ENCODE measurements around the gene PYROXD2. TPM values are rescaled to one million over a fixed set of nuclear protein-coding genes. Genes with fewer than 3 reads are reported as not detected.

The PYROXD2 gene
- total and polyA plus RNA-seq, 2 experiments from 2014 or later = 1.3 to 2.6 TPM

GRCh38 chr10:98433881-98434732, 19.1 kb upstream of the PYROXD2 start:
- peaks cover 6% of the 10 kb centered on the region; the same call in 2 of the 3 replicates for H3K4me1 Mint-ChIP-seq
- Histone ChIP-seq H4K20me1 (replicated peaks; ENCODE audit: insufficient read depth) (0 out of 2 replicates have a peak, but pooled peaks cover 3% of the 10 kb centered on the region), H2AFZ (no peak overlapping the region), H3K27ac (ENCODE audit: low read depth) (no peak overlapping the region), H3K79me2 (replicated peaks; ENCODE audit: insufficient read depth) (no peaks in the 10 kb centered on the region), H3K27me3 (ENCODE audit: insufficient read depth) (no peaks in the 10 kb centered on the region), H3K9me2 (ENCODE audit: insufficient read depth) (no peaks in the 10 kb centered on the region), H3K4me1 (ENCODE audit: insufficient read depth) (no peaks in the 10 kb centered on the region), H3F3A (replicated peaks; ENCODE audit: low read depth) (no peaks in the 10 kb centered on the region), H3K4me2 (no peak overlapping the region), H3K36me3 (ENCODE audit: insufficient read depth) (peaks cover 13% of the 10 kb centered on the region), H3K4me3 (no peak overlapping the region)
- TF ChIP-seq ETS1 (IDR thresholded peaks at IDR 0.05) (no peak), ZNF331 (CRISPR knock-in tag; IDR thresholded peaks at IDR 0.05; ENCODE audit: low read depth) (no peak), STAT1 (IDR thresholded peaks at IDR 0.05; ENCODE audit: unreplicated experiment) (no peak), CTCF (conservative IDR thresholded peaks at IDR 0.05; ENCODE audit: low read depth in 2 of 2) (no peak), EZH2 (IDR thresholded peaks at IDR 0.05; ENCODE audit: low read depth, unreplicated experiment) (no peak), NANOG (IDR thresholded peaks at IDR 0.05; ENCODE audit: borderline replicate concordance) (no peak), ZNF114 (CRISPR knock-in tag; IDR thresholded peaks at IDR 0.05) (no peak), EZH2phosphoT487 (IDR thresholded peaks at IDR 0.05; ENCODE audit: unreplicated experiment) (no peak), CREB1 (CRISPR knock-in tag; IDR thresholded peaks at IDR 0.05; ENCODE audit: low read depth) (no peak), JUNB (IDR thresholded peaks at IDR 0.05; ENCODE audit: unreplicated experiment) (no peak), POLR2AphosphoS5 (IDR thresholded peaks at IDR 0.05; ENCODE audit: low read depth) (no peak)
- TF ChIP-seq, protein P1, sequence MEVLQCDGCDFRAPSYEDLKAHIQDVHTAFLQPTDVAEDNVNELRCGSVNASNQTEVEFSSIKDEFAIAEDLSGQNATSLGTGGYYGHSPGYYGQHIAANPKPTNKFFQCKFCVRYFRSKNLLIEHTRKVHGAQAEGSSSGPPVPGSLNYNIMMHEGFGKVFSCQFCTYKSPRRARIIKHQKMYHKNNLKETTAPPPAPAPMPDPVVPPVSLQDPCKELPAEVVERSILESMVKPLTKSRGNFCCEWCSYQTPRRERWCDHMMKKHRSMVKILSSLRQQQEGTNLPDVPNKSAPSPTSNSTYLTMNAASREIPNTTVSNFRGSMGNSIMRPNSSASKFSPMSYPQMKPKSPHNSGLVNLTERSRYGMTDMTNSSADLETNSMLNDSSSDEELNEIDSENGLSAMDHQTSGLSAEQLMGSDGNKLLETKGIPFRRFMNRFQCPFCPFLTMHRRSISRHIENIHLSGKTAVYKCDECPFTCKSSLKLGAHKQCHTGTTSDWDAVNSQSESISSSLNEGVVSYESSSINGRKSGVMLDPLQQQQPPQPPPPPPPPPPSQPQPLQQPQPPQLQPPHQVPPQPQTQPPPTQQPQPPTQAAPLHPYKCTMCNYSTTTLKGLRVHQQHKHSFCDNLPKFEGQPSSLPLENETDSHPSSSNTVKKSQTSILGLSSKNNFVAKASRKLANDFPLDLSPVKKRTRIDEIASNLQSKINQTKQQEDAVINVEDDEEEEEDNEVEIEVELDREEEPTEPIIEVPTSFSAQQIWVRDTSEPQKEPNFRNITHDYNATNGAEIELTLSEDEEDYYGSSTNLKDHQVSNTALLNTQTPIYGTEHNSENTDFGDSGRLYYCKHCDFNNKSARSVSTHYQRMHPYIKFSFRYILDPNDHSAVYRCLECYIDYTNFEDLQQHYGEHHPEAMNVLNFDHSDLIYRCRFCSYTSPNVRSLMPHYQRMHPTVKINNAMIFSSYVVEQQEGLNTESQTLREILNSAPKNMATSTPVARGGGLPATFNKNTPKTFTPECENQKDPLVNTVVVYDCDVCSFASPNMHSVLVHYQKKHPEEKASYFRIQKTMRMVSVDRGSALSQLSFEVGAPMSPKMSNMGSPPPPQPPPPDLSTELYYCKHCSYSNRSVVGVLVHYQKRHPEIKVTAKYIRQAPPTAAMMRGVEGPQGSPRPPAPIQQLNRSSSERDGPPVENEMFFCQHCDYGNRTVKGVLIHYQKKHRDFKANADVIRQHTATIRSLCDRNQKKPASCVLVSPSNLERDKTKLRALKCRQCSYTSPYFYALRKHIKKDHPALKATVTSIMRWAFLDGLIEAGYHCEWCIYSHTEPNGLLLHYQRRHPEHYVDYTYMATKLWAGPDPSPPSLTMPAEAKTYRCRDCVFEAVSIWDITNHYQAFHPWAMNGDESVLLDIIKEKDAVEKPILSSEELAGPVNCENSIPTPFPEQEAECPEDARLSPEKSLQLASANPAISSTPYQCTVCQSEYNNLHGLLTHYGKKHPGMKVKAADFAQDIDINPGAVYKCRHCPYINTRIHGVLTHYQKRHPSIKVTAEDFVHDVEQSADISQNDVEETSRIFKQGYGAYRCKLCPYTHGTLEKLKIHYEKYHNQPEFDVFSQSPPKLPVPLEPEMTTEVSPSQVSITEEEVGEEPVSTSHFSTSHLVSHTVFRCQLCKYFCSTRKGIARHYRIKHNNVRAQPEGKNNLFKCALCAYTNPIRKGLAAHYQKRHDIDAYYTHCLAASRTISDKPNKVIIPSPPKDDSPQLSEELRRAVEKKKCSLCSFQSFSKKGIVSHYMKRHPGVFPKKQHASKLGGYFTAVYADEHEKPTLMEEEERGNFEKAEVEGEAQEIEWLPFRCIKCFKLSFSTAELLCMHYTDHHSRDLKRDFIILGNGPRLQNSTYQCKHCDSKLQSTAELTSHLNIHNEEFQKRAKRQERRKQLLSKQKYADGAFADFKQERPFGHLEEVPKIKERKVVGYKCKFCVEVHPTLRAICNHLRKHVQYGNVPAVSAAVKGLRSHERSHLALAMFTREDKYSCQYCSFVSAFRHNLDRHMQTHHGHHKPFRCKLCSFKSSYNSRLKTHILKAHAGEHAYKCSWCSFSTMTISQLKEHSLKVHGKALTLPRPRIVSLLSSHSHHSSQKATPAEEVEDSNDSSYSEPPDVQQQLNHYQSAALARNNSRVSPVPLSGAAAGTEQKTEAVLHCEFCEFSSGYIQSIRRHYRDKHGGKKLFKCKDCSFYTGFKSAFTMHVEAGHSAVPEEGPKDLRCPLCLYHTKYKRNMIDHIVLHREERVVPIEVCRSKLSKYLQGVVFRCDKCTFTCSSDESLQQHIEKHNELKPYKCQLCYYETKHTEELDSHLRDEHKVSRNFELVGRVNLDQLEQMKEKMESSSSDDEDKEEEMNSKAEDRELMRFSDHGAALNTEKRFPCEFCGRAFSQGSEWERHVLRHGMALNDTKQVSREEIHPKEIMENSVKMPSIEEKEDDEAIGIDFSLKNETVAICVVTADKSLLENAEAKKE (CRISPR knock-in tag; IDR thresholded peaks at IDR 0.05) = no peak
- TF ChIP-seq, protein P2, sequence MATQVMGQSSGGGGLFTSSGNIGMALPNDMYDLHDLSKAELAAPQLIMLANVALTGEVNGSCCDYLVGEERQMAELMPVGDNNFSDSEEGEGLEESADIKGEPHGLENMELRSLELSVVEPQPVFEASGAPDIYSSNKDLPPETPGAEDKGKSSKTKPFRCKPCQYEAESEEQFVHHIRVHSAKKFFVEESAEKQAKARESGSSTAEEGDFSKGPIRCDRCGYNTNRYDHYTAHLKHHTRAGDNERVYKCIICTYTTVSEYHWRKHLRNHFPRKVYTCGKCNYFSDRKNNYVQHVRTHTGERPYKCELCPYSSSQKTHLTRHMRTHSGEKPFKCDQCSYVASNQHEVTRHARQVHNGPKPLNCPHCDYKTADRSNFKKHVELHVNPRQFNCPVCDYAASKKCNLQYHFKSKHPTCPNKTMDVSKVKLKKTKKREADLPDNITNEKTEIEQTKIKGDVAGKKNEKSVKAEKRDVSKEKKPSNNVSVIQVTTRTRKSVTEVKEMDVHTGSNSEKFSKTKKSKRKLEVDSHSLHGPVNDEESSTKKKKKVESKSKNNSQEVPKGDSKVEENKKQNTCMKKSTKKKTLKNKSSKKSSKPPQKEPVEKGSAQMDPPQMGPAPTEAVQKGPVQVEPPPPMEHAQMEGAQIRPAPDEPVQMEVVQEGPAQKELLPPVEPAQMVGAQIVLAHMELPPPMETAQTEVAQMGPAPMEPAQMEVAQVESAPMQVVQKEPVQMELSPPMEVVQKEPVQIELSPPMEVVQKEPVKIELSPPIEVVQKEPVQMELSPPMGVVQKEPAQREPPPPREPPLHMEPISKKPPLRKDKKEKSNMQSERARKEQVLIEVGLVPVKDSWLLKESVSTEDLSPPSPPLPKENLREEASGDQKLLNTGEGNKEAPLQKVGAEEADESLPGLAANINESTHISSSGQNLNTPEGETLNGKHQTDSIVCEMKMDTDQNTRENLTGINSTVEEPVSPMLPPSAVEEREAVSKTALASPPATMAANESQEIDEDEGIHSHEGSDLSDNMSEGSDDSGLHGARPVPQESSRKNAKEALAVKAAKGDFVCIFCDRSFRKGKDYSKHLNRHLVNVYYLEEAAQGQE (IDR thresholded peaks at IDR 0.05; ENCODE audit: unreplicated experiment) = no peak
- ATAC-seq = no peak
- H3K27ac Mint-ChIP-seq = no peak overlapping the region
- no peak for DNase-seq (ENCODE audit: low spot score)
- no peak overlapping the region for H3K4me3 Mint-ChIP-seq
- peaks cover 34% of the 10 kb centered on the region for H3K9me3 Mint-ChIP-seq
- H3K27me3 Mint-ChIP-seq (ENCODE audit: insufficient read depth, low read depth, poor library complexity) = peaks cover 5% of the 10 kb centered on the region
- peaks cover 87% of the 10 kb centered on the region for H3K36me3 Mint-ChIP-seq (ENCODE audit: low read depth)
